Pons (tissue), 1 donor: ENCODE results near the gene ALG10B.
"Not testable (repeated sequence)": the region's sequence is repeated elsewhere in the genome, so short reads cannot be mapped to it uniquely, and the experiment has no call there.

Source experiments
- DNase-seq: peaks from one replicate; pipeline ENCODE4 v3.0.0-alpha.2; 2016; ENCODE audit warnings: low spot score

The ALG10B gene, protein sequence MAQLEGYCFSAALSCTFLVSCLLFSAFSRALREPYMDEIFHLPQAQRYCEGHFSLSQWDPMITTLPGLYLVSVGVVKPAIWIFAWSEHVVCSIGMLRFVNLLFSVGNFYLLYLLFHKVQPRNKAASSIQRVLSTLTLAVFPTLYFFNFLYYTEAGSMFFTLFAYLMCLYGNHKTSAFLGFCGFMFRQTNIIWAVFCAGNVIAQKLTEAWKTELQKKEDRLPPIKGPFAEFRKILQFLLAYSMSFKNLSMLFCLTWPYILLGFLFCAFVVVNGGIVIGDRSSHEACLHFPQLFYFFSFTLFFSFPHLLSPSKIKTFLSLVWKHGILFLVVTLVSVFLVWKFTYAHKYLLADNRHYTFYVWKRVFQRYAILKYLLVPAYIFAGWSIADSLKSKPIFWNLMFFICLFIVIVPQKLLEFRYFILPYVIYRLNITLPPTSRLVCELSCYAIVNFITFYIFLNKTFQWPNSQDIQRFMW

DNA sequence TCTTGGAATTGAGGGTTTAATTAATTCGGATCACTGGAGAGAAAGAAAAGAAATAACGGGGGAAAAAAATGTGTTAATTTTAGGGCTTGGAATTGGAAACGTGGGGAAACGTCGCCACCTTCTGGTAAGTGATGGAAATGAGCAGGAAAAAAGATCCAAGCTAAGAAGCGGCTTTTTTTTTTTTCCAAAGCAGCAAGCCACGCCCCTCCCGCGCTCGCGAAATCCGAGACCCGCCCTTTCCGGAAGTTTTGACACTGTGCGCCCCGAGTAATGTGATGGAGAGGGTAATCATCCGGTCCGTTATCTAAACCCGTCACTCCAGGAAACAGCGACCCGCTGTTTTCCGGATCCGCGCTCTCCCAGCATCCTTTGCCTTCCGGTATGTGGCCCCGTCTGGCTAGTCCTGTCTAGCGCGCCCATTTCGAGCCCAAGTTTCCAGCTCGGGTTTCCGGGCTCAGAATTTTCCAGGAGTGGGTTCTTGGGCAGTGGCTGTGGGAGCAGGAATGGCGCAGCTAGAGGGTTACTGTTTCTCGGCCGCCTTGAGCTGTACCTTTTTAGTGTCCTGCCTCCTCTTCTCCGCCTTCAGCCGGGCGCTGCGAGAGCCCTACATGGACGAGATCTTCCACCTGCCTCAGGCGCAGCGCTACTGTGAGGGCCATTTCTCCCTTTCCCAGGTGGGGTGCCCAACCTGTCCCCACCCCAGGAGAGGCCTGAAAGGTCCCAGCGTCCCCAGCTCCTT is at the start of gene ALG10B:
ALG10B (plus strand) TSS at position 384 of the 739 bp plus-strand sequence; CDS start at position 504, 120 bp downstream.
- peak; percentile 97 for DNase-seq

DNA sequence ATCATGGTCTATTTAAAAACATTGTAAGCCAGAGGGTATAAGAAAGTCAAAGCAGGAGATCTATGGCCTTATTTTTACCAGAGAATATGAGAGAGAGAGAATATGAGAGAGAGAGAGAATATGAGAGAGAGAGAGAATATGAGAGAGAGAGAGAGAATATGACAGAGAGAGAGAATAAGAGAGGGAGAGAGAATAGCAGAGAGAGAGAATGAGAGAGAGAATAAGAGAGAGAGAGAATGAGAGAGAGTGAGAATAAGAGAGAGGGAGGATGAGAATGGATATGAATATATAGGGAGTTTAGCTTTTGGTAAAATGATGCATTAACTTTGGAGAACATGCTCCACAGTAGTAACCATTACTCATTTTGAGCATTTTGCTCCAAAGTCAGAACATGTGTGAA is 48.0 kb upstream of the ALG10B start:
- DNase-seq = no peak

DNA sequence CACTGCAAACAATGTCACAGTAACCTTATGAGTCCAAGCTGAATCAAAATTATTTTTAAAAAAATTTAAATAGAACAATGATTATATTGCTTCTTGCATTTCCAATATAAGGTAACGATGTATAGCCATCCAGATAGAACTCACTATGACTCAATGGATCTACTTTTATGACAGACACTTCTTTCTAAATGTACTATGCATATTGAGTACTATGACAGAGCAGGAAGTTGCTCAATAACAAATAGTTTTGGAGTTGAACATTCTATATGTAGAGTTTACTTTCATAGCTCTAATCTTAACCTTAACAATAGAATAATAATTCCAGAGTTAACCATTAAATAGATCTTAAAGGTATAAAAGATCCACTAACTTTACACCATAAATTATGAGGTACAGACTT is 46.7 kb upstream of the ALG10B start:
- no peak for DNase-seq

DNA sequence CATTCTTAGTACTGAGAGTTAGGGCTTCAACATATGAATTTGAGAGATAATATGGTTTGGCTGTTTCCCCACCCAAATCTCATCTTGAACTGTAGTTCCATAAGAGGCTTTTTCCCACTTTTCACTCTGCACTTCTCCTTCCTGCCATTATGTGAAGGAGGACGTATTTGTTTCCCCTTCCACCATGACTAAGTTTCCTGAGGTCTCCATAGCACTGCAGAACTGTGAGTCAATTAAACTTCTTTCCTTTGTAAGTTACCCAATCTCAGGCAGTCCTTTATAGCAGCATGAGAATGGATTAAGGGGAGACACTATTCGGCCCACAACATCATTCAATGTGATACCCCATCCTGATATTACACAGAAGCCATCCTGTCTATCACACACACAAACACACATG is 36.8 kb upstream of the ALG10B start:
- no peak for DNase-seq

DNA sequence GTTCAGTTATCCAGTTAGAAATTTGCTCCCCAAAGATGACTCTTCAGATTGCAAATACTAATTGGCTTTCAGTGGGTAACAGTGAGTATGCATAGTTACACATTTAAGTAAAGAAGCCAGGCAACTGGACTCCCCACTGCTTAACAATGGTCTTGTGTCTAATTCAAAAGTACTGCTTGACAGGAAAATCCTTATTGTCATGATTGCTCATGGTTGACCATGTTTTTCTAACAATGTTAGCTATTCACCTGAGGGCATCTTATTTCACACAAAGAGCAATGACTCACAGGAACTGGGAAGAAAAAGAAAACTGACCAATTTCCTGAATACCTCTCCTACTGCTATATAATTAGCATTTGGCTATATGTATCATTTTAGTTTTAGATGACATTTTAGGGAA is 33.7 kb upstream of the ALG10B start:
- no peak for DNase-seq

DNA sequence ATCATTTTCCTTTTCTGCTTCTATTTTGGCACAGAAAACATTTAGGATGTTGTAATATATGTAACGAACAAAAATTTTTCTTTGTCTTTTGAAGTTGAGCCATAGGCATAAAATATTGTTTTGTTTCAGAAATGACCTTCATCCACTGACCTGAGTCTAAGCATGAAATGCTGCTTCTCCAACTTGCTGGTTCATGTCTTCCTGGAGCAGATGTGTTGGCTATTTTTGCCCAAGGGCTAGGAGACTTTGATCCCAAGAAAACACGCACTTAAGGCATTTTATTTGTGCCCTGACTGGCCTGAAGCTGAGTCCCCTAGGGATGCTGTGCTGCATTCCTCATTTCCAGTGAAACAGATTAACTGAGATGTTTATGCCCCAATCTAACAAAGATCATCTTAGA is 27.2 kb upstream of the ALG10B start:
- no peak for DNase-seq

DNA sequence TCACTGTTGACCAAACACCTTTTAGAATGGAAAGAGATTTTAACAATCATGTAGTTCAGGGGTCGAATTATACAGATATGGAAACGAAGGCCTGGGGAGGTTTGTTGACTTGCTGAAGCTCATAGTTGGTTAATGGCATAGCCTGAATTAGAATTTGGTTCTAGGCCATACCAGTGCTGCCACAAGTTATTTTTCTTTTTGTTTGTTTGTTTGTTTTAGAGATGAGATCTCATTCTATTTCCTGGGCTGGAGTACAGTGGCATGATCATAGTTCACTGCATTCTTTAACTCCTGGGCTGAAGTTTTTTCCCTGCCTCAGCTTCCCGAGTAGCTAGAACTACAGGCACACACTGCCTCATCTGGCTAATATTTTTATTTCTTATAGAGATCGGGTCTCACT is 25.4 kb upstream of the ALG10B start:
- DNase-seq = no peak

DNA sequence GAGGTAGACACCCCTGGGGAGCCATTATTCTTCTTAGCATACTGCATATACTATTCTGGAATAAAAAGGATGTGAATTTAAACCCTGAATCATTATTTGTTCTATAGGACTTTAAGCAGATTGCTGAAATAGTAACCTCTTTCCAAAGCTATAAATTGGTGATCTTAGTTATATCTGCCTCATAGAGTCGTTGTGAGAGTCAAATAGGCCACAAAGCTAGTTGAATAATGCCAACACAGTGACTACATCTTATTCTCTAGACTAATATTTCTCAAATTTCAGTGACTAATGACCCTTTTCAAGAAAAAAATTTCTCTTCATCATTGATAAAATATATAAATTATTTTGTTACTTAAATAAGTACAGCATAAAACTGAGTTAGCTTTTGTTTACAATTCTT is 13.6 kb upstream of the ALG10B start:
- DNase-seq = not testable (repeated sequence)

DNA sequence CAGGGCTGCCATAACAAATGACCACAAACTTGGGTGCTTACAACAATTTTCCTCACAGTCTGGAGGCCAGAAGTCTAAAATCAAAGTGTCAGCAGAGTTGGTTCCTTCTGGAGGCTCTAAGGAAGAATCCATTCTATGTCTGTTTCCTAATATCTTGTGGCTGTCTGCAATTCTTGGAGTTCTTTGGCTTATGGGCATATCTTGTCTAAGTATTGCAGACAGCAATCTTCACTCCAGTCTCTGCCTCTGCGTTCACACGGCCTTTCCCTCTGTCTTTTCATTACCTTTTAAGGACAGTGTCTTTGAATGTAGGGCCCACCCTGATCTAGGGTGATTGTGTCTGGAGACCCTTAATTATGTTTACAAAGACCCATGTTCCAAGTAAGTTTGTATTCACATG is 5.4 kb downstream of the ALG10B start:
- not testable (repeated sequence) for DNase-seq

DNA sequence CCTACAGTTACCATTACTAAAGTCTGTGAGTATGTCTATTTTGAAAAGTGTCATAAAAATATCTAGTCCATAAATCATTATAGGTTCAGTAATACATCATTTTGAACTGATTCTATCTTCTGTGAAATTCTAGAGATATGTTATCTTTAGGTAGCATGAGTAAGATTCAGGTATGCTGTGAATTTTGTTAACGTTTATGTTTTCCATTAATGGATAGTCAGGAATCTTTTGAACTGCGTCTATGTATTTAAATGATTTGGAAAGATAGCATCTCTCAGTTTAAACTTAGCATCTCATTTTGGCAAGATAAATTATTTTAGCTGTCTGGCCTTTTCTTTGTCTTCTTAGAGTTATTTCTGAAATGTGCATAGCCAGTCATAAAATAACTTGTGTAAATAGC is 8.3 kb downstream of the ALG10B start:
- no peak for DNase-seq

DNA sequence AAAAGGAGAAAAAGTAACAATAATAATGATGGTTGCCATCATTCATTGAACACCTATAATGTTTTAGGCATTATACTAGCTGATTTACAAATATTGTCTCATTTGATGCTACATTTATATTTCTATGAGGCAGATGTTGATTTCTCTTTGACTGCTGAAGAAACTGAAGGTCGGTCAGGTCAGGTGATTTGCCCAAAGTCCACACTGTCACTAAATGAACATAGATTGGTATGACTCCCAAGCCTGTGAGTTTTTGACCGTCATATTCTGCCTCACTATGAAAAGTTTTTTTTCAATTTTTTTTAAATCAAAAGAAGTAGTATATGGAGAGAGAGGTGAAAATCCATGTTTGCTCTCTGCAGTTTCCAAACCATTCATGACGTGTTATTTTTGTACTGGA is 10.8 kb downstream of the ALG10B start:
- no peak for DNase-seq

DNA sequence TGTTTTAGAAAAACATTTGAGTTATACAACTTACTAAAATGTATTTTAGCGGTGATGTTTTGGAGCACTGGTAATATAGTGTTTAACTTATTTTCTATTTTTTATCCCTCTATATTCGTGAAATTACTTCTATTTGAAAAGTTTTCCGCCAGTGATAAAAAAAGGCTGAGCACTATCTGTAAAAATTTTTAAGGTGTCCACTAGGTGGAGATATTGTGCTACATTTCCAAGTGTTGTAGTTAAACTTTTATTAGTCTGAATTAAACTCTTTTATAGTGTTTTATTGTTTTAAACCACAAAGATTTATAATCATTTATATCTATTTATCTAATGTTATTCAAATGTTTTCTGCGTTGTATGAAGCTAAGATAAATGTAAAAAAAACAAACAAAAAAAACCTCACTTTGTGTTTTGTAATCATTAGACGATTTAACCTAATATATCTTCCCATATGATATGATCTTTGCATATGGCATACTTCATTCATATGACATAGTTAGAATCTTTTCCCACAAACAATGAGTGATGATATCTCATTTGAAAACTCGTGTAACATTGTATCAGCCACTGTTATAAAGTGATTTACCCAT is 11.8 kb downstream of the ALG10B start:
- DNase-seq = peak; percentile 64

DNA sequence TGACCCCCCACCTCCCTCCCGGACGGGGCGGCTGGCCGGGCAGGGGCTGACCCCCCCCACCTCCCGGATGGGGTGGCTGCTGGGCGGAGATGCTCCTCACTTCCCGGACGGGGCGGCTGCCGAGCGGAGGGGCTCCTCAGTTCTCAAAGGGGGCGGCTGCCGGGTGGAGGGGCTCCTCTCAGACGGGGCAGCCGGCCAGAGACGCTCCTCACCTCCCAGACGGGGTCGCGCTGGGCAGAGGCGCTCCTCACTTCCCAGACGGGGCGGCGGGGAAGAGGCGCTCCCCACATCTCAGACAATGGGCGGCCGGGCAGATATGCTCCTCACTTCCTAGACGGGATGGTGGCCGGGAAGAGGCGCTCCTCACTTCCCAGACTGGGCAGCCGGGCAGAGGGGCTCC is 13.8 kb downstream of the ALG10B start:
- not testable (repeated sequence) for DNase-seq

DNA sequence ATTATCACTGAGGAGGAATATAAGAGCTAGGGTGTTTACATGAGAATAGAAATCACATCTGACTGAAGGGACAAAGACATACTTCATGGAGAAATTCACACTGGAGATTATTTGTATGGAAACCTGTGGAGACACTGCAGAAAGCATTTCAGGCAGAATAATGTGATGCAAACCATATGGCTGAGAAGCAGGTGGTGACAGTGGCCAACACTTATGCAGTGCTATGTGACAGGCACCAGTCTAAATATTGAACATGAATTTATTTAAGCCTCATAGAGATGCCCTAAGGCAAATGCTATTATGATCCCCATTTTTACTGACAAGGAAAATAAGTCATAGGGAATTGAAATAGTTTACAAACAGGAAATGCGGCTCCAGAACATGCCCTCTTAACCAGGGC is 16.2 kb downstream of the ALG10B start:
- no peak for DNase-seq

DNA sequence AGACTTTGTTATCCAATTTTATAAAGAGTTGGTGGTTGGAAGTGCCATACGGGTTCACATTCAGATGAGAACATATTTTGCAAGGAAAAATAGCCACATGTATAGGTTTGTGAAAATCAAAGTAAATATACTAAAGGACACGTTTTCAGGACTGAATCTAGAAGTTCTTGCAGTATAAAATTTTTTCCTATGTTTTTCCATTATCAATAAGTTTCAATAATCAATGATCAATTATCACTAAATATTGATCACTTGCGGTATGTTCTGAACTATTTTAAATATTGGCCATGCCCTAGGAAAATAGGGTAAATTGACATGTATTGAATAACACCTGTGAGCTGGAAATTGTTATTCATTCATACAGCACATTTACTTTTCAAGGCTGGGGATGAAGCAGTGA is 25.9 kb downstream of the ALG10B start:
- no peak for DNase-seq

DNA sequence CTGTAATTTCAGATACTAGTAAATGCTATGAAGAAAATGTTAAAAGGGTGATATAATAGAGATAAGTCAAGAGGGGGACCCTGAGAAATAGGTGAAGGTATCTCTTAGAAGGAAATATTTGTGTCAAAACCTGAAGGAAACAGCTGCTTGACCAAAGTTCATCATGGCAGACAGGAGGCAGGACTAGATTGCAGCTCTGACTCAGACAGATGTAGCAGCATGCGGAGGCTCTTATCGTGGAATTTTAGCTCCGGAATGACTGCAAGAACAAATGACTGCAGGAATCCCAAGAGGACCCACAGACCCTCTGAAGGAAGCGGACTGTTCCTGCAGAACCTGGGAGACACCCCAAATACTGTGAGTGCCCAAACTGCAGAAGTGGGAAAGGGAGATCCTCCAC is 26.7 kb downstream of the ALG10B start:
- not testable (repeated sequence) for DNase-seq

DNA sequence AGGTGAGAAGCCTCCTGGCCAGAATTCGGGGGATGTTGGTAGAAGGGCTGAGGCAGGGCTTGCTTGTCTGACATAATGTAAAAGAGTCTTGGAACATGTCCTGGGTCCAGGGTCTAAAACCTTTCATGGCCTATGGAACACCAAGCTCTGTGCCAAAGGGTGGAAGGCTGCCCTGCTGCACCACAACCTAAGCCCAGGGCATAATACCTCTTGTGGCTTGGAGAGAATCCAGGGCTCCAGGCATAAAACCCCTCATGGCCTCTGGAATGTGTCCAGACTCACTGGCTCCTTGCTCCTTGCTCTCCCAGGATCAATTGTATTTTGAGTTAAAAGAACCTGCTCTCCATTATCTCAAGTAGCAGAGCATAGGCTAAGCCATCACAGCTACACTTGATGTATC is 27.3 kb downstream of the ALG10B start:
- DNase-seq = not testable (repeated sequence)

DNA sequence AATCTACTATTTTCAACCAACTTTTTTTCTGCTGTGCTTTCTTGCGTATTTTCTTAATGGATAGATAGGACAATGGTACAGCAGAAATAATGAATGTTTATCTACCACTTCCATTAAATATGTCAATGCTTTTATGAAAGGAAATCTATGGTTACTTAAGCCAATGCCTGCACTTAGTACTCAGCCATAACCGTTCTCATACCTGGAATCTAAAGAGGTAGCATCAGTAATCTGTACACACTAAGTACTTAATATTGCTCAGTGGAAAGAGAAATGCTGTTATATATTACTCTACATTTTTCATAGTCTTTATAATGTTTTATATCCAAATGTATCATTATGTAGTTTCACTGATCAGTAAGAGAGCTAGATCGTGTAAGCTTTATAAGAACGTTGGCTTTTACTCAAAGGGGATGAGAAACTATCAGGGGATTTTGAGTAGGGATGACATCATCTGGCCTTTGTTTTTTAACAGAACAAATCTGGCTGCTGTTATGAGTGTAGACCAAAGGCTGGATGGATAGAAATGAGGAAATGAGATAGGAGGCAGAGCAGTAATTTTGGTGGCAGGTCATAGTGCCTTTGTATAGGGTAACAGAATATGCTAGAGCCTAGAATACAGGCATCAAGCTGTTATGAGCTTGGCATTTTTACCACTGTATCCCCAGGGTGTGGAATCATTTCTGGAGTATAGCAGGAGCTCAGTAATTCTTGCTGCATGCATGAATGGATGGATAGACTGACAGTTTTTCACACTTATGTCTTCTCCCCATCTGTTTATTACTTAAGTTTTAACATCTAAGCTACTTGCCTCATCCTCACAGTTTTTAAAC is 34.0 kb downstream of the ALG10B start:
- DNase-seq = no peak

DNA sequence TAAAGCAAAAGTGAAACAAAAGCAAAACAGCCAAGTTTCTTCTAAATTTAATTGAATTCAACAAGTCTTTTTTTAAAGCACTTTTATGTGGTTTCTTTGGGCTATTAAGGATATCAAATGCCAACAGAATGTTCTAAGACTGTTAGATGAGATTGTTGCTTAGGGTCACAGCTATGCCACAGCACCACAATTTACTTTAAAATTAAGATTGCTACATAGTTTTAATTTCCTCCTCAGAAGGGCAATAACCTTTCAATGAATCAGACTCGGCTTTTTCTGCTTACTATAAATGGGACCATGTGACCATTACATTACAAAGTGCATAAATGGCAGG is 34.6 kb downstream of the ALG10B start:
- not testable (repeated sequence) for DNase-seq

DNA sequence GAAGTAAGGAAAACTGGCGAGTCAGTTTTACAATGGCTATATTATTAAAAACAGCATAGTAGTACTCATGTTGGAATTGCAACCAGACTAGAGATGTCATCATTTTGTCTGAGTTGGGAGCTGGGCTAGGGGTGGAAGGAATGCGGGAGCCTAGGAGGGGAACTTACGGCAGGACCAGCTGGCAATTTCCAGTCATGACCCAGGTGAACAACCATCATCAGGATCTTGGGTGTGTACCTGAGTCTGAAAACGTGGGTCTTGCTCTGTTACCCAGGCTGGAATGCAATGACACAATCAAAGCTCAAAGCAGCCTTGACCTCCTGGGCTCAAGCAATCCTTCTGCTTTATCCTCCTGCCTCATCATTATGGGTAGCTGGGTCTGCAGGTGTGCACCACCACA is 50.9 kb downstream of the ALG10B start:
- DNase-seq = no peak

DNA sequence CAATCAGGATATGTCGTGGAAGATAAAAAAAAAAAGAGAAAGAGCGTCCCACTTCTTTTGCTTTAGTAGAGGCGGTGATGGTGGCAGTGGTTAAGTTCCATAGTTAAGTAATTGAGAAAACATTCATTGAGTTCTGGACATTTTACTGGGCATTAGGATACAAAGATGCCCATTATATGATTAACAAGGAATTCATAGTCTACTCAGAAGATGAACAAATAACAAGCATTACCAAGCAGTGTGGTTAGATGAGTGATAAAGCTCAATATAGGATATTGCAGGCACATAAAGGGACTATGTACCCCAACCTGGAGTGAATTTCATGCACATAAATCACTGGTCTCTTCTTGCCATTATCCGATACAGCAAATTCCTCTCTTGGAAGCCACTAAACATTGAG is 53.7 kb downstream of the ALG10B start:
- no peak for DNase-seq

DNA sequence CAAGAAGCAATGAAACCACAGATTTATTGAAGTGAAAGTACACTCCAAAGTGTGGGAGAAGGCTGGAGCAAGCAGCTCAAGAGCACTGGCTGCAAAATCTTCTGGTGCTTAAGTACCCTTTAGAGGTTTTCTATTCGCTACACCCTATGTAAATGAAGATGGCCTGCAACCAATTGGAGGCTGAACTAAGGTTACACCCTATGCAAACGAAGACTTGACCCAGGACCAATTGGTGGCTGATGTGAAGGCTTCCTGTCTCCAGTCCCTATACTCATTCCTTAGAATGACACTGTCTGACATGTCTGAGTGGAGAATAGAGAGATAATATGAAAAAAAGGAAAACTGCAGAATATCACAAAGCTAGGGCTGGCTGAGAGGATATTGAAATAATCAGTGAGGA is 57.2 kb downstream of the ALG10B start:
- DNase-seq = no peak
